ENCODE measurements around the gene PRAMEF26.
"Not testable (repeated sequence)": the region's sequence is repeated elsewhere in the genome, so short reads cannot be mapped to it uniquely, and the experiment has no call there.

GRCh38 chr1:13116754-13117153 is 39.1 kb downstream of the PRAMEF26 start, which contains the start of gene HNRNPCL2:
- TF ChIP-seq EP300 (conservative IDR thresholded peaks at IDR 0.05; ENCODE audit: poor library complexity, severe bottlenecking); TAF1 (IDR thresholded peaks at IDR 0.05; ENCODE audit: low read depth); POLR2AphosphoS5 (IDR thresholded peaks at IDR 0.05): not testable (repeated sequence)
- TF ChIP-seq, protein P1, sequence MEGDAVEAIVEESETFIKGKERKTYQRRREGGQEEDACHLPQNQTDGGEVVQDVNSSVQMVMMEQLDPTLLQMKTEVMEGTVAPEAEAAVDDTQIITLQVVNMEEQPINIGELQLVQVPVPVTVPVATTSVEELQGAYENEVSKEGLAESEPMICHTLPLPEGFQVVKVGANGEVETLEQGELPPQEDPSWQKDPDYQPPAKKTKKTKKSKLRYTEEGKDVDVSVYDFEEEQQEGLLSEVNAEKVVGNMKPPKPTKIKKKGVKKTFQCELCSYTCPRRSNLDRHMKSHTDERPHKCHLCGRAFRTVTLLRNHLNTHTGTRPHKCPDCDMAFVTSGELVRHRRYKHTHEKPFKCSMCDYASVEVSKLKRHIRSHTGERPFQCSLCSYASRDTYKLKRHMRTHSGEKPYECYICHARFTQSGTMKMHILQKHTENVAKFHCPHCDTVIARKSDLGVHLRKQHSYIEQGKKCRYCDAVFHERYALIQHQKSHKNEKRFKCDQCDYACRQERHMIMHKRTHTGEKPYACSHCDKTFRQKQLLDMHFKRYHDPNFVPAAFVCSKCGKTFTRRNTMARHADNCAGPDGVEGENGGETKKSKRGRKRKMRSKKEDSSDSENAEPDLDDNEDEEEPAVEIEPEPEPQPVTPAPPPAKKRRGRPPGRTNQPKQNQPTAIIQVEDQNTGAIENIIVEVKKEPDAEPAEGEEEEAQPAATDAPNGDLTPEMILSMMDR (IDR thresholded peaks at IDR 0.05; ENCODE audit: poor library complexity, severe bottlenecking): not testable (repeated sequence)
